IPS DF 6.9 (cell line): Measurements from ENCODE around the gene FCHO2.

Experiments used
- DNase-seq: peaks from one replicate; pipeline ENCODE4 v3.0.0-alpha.2; 2013; ENCODE audit warnings: low read depth, low spot score
- H3K27ac ChIP-seq: one replicate; pipeline ENCODE4 v1.5.1; 2013; ENCODE audit warnings: low read length, control low read depth
- H3K27me3 ChIP-seq: 2 replicates; pipeline ENCODE4 v1.6.1; 2013; ENCODE audit warnings: mild to moderate bottlenecking, low read length; ENCODE audit not compliant: control insufficient read depth, insufficient read depth
- H3K36me3 ChIP-seq: 2 replicates; pipeline ENCODE4 v1.6.1; 2013; ENCODE audit warnings: low read length; ENCODE audit not compliant: control insufficient read depth, insufficient read depth
- H3K4me1 ChIP-seq: 2 replicates; pipeline ENCODE4 v1.6.1; 2013; ENCODE audit warnings: low read length; ENCODE audit not compliant: control insufficient read depth, insufficient read depth
- H3K4me3 ChIP-seq: 2 replicates; pipeline ENCODE4 v1.5.1; 2013; ENCODE audit warnings: mild to moderate bottlenecking, low read length
- H3K9me3 ChIP-seq: 2 replicates; pipeline ENCODE4 v1.6.1; 2013; ENCODE audit warnings: low read length, inconsistent platforms; ENCODE audit not compliant: control insufficient read depth, insufficient read depth
- WGBS: extraction: QIAGEN DNeasy Blood & Tissue Kit; methylation state at CpG from one replicate; pipeline ENCODE4 v1.1.7; 2013; ENCODE audit warnings: mixed read lengths, missing lambda C conversion rate; ENCODE audit not compliant: insufficient read length, insufficient coverage; 5-methylcytosine and 5-hydroxymethylcytosine counted together

FCHO2 gene

DNA sequence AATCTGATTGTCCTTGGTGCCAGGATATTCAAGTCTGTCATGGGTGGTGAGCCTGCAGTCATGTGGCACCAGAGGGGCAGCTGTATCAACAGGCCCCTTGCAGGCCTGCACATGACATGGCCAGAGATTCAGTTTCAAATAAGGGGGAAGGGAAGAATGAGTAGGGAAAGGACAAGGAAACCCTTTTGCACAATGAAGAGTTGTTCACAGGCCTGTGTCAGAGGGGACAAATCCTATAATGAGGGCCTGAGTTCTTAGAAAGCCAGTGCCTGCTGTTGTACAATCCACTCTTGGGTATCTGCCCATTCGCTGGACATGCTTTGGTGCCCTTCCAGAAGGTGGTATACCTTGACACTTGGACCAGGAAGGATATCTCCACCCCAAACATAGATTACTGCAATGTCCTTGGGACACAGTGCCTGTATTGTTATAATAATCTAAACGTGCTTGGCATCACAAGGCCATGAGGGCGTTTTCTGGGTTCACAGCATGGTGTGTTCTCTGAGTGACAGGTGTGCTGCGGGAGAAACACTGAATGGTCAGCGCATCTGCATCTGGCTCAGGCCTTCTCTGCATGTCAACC lies 162.6 kb downstream of the FCHO2 start:
- Histone ChIP-seq H3K36me3 (no peaks in the 10 kb centered on the region), H3K9me3 (no peaks in the 10 kb centered on the region), H3K4me1 (peaks cover 2% of the 10 kb centered on the region; the same call in 1 of the 2 replicates), H3K27ac (no peak overlapping the region), H3K4me3 (no peak overlapping the region), H3K27me3 (peaks cover 22% of the 10 kb centered on the region)
- WGBS = no CpG with 5 or more reads among the region's 5 CpGs
- no peak for DNase-seq

DNA sequence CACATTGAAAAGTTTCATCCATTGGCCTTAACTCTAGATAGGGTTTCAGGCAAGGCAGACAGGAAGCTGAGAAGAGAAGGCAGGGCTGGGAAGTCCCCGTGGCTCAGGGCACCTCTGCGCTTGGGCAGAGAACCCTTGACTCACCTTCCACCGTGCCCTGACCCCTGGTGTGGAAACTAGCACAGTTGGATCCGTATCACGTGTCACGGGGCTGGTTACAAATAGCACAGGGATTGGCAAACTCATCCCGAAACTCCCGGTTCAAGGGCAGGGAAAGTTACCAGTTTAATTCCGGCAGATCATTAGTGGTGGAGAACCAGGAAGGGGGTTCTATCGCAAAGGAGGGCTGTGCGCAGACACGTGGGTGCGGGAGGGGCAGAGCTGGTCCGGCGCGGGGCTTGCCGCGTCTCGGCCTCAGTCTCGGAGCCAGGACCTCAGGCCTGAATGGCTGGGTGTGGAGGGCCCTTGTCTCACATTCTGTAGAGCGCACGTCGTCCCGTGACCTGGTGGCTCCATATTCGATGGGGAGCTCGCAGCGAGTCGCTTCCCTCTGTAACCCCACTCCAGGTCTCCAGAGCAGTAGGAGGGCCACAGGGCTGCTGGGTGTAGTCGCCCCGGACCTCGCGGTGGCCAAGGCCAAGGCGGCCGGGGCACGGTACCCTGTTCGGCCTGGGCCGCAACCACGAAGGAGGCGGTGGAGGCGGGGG lies 163.8 kb downstream of the FCHO2 start:
- DNase-seq = no peak
- H3K27ac ChIP-seq = no peak overlapping the region

DNA sequence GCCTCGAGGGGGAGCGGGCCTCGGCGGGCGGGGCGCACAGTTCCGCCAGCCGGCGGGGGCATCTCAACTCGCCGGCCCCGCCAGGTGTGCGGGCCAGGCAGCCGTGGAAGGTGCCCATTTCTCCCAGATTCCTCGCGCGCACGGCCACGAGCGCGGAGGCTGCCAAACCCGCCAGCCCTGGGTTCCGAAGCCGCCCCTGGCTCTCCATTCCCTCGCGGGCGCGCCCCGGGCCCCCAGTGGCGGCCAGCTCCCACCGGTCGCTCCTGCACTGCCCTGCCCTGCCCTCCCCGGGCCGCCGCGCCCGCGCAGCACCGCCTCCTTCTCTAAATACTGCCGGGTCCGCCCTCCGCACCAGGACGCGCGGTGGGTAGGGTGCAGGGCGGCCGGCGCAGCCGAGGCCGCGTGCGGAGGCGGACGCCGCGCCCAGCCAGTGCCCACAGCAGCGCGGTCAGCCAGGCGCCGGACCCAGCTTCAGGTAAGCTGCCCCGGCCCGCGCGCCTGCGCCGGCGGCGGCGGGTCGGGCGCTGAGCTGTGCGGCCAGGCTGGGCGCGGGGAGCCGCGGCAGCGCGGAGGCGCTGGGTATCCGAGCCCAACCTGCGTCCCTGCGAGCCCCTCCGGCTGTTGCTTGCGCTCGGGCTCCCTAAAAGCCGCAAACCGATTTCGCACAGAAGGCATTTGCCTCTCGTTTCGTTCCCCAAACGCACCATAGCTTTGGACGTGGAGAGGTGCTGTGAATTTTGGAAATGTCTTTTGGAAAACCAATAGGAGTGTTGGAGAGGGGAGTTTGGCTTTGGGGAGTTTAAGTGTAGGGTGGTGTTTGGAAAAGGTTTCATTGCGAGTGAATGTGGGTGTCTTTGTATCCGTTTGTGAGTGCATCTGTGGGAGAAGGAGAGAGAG lies 164.6 kb downstream of the FCHO2 start, which contains the start of gene TMEM171:
TMEM171 (plus strand) TSS at position 354 of the 897 bp plus-strand sequence. CDS start 2,799 bp downstream, outside the sequence.
- Histone ChIP-seq H3K4me1 (peaks cover 2% of the 10 kb centered on the region; the same call in 1 of the 2 replicates), H3K9me3 (no peaks in the 10 kb centered on the region), H3K36me3 (no peaks in the 10 kb centered on the region), H3K27ac (no peak within 1 kb of the TSS), H3K4me3 (peak within 1 kb of the TSS; percentile 64), H3K27me3 (peaks cover 22% of the 10 kb centered on the region)
- DNase-seq = no peak
- 100% methylated on average over 1 of the region's 94 CpGs for WGBS

More for the DNA sequence above, 163.8 kb downstream of the FCHO2 start:
- peaks cover 2% of the 10 kb centered on the region; the same call in 1 of the 2 replicates for H3K4me1 ChIP-seq
- H3K27me3 ChIP-seq = peaks cover 22% of the 10 kb centered on the region
- H3K36me3 ChIP-seq = no peaks in the 10 kb centered on the region
- H3K9me3 ChIP-seq = no peaks in the 10 kb centered on the region
- no CpG with 5 or more reads among the region's 40 CpGs for WGBS
- peak overlapping the region; percentile 64; the same call in 1 of the 2 replicates for H3K4me3 ChIP-seq

DNA sequence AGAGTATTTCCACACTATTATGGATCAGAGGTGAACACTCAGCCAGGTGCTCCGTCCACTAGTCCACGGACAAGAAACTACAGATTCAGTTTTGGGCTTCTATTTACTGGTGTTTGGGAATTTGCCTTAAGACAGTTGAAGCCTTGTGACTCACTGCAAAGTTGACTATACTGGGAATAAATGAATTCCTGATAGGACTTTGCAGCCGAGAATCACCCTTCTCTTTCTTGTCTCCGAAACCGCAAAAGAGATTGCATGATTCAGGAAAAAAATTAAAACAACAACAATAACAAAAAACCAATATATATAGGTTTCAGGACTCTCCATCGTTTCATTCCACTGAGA lies 165.2 kb downstream of the FCHO2 start:
- Histone ChIP-seq H3K27me3 (peaks cover 22% of the 10 kb centered on the region), H3K36me3 (no peaks in the 10 kb centered on the region), H3K9me3 (no peaks in the 10 kb centered on the region), H3K4me3 (peak overlapping the region; percentile 64; the same call in 1 of the 2 replicates), H3K4me1 (peaks cover 2% of the 10 kb centered on the region; the same call in 1 of the 2 replicates), H3K27ac (no peak overlapping the region)
- WGBS = no CpG with 5 or more reads among the region's 6 CpGs
- no peak for DNase-seq

DNA sequence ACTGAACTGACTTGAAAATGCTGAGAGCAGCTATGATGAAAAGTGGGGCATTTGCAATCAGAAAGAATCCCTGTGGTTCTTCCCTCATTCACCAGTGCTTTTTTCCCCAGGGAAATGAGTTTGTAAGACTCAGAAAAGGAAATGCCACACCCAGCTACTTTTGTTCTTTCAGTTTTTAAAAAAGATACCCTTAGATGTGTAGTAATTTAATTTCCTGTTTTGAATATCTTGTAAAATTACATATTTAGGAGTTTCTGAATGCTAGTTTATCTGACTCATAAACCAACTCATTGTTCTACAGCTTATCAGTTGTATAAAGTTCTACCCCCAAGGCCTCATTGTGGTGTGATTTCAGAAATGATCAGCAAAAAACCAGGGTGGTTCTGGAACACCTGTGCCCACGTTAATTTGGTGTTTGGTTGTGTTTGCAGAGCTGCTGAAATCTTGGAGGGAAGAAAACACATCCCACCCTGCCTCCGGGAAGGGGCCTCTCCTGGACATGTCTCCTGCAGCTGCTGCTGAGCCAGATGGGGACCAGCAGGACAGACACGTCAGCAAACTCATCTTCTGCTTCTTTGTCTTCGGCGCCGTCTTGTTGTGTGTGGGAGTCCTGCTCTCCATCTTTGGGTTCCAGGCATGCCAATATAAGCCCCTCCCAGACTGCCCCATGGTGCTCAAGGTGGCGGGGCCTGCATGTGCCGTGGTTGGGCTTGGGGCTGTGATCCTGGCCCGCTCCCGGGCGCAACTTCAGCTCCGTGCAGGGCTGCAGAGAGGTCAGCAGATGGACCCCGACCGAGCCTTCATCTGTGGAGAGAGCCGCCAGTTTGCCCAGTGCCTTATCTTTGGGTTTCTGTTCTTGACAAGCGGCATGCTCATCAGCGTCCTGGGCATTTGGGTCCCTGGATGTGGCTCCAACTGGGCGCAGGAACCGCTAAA lies 167.3 kb downstream of the FCHO2 start:
- Histone ChIP-seq H3K9me3 (no peaks in the 10 kb centered on the region), H3K27ac (no peak overlapping the region), H3K36me3 (no peaks in the 10 kb centered on the region), H3K27me3 (peaks cover 22% of the 10 kb centered on the region), H3K4me1 (peaks cover 2% of the 10 kb centered on the region; the same call in 1 of the 2 replicates), H3K4me3 (no peak overlapping the region)
- DNase-seq = no peak
- WGBS = no CpG with 5 or more reads among the region's 19 CpGs

DNA sequence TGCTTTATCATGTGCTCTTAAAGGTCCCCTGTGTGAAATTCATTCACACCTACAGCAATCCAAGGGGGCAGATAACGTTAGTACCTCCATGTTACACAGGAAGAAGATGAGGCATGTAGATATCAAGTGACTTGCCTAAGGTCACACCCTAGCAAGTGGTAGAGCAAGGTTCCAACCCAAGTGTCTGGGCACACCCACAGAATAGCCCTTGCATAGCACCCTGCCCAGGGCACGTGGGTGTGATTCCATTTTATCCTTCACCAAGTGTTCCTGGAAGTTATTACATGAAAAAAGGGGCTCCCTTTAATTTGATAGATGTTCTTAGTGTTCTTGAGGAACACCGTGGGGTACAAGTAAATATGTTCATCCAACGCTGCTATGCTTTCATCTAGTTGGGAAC lies 169.4 kb downstream of the FCHO2 start:
- H3K27ac ChIP-seq = no peak overlapping the region
- H3K9me3 ChIP-seq = no peaks in the 10 kb centered on the region; the same call in 1 of the 2 replicates
- H3K4me3 ChIP-seq = no peak overlapping the region
- no CpG with 5 or more reads among the region's 4 CpGs for WGBS
- H3K36me3 ChIP-seq = no peaks in the 10 kb centered on the region
- DNase-seq = no peak
- peaks cover 12% of the 10 kb centered on the region for H3K27me3 ChIP-seq
- H3K4me1 ChIP-seq = no peaks in the 10 kb centered on the region

DNA sequence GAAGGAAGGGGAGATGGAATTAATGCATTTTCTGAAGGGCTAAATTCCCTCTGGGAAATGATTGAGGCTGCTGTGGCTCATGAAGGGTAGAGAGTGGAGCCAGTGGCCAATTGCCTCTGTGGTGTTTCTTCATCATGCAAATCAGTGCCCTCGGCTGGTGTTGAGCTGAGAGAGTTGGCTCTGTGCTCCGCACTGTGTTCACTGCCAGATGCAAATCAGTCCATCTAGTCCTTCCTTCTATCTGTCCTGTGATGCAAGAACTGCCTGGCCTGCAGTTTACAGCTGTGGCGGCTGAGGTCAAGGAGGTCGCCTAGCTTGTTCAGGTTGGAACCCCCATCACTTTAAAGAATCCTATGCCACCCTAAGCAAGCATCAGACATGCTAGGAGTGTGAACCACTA lies 170.5 kb downstream of the FCHO2 start:
- Histone ChIP-seq H3K27ac (no peak overlapping the region), H3K9me3 (no peaks in the 10 kb centered on the region; the same call in 1 of the 2 replicates), H3K4me3 (no peak overlapping the region), H3K27me3 (peaks cover 6% of the 10 kb centered on the region), H3K36me3 (no peaks in the 10 kb centered on the region), H3K4me1 (no peaks in the 10 kb centered on the region)
- no CpG with 5 or more reads among the region's 4 CpGs for WGBS
- no peak for DNase-seq

DNA sequence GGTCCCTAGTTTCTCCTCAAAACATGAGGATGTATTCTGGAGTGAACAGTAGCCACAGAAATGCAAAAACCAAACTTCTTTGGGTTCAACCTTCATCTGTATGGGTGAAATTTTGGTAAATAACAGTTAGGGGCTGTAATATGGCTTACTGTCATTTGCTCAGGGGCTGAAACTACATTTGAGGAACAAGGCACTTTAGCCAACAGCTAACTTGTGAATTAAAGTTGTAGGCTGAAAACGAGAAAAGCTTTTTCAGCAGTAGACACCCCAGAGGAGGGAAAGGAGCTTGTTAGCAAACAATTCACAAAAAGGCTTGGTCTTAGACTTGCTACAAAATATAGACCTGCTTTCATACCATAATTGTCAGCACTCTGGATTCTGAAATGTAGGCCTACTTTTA lies 171.1 kb downstream of the FCHO2 start:
- no peak for DNase-seq
- WGBS = no CpG with 5 or more reads among the region's 1 CpG
- Histone ChIP-seq H3K27me3 (peaks cover 3% of the 10 kb centered on the region; the same call in 1 of the 2 replicates), H3K27ac (no peak overlapping the region), H3K9me3 (no peaks in the 10 kb centered on the region; the same call in 1 of the 2 replicates), H3K4me1 (no peaks in the 10 kb centered on the region), H3K4me3 (no peak overlapping the region), H3K36me3 (no peaks in the 10 kb centered on the region)

DNA sequence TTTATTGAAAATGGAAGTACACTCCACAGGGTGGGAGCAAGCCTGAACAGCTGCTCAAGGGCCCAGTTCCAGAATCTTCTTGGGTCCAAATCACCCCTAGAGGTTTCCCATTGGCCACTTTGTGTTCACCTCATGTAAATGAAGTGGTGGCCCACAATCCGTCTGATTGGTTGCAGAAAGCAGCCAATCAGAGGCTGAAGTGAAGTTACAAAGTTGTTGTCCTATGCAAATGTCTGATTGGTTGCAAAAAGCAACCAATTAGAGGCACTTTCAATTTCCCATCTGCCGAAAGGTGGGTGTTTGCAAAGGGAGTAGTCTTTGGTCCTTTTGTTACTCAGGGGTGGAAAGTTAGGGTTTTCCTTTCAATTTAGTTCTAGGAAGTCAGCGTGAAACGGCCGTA lies 173.3 kb downstream of the FCHO2 start:
- Histone ChIP-seq H3K36me3 (no peaks in the 10 kb centered on the region), H3K27ac (no peak overlapping the region), H3K4me3 (no peak overlapping the region), H3K9me3 (no peaks in the 10 kb centered on the region; the same call in 1 of the 2 replicates), H3K27me3 (no peaks in the 10 kb centered on the region), H3K4me1 (no peaks in the 10 kb centered on the region)
- no CpG with 5 or more reads among the region's 5 CpGs for WGBS
- no peak for DNase-seq
